HL-60 (cell line): ENCODE results near the gene LCE1A.
A peak's percentile ranks its signal among the peaks of the same experiment; 100 is the strongest.

Experiments
- DNase-seq, 2 experiments: peaks; one replicate each; pipeline ENCODE4 v3.0.0-alpha.2; 2010 to 2020; ENCODE audit warnings: low read depth in 1 of 2, low spot score in 1 of 2
- H3K27ac ChIP-seq: fragments of 250-450 bp; sonication (Bioruptor Pico); replicated peaks from 2 replicates; pipeline ENCODE4 v1.5.1; 2020; ENCODE audit warnings: mild to moderate bottlenecking, moderate library complexity
- H3K27me3 ChIP-seq: fragments of 250-450 bp; sonication (Bioruptor Pico); 2 replicates; pipeline ENCODE4 v1.5.1; 2021; ENCODE audit warnings: mild to moderate bottlenecking, moderate library complexity; ENCODE audit not compliant: insufficient read depth, poor library complexity, severe bottlenecking
- H3K4me3 ChIP-seq: replicated peaks from 2 replicates; pipeline ENCODE4 v1.5.1; 2011; ENCODE audit warnings: mild to moderate bottlenecking, control low read depth, low read length; ENCODE audit not compliant: insufficient read depth
- CTCF ChIP-seq: IDR thresholded peaks from one replicate; pipeline ENCODE4 v1.5.1; 2011; ENCODE audit warnings: low read length, control low read depth, inconsistent platforms; ENCODE audit not compliant: insufficient read depth
- GABPA ChIP-seq: IDR thresholded peaks from 2 replicates; pipeline ENCODE4 v1.6.1; 2012; ENCODE audit warnings: low read depth
- POLR2AphosphoS5 ChIP-seq: IDR thresholded peaks from 2 replicates; pipeline ENCODE4 v1.6.1; 2012; ENCODE audit warnings: low read depth
- REST ChIP-seq: IDR thresholded peaks from 2 replicates; pipeline ENCODE4 v1.6.1; 2012; ENCODE audit warnings: low read depth; ENCODE audit not compliant: insufficient replicate concordance
- SPI1 ChIP-seq: IDR thresholded peaks from 2 replicates; pipeline ENCODE4 v1.6.1; 2012; ENCODE audit warnings: low read depth, mild to moderate bottlenecking, borderline replicate concordance

LCE1A gene

GRCh38 chr1:152866321-152866720 lies 39.0 kb downstream of the LCE1A start:
- TF ChIP-seq GABPA (no peak), CTCF (no peak), SPI1 (no peak), REST (no peak), POLR2AphosphoS5 (no peak)

GRCh38 chr1:152869808-152870419 lies 42.6 kb downstream of the LCE1A start:
- peak; percentile 32 to 65 for DNase-seq
- no peak overlapping the region for H3K27ac ChIP-seq
- no peak overlapping the region for H3K4me3 ChIP-seq
- H3K27me3 ChIP-seq: no peaks in the 10 kb centered on the region
- no peak for TF ChIP-seq GABPA
- peak; percentile 51 for TF ChIP-seq CTCF

More at GRCh38 chr1:152866321-152866720, 39.0 kb downstream of the LCE1A start:
- DNase-seq: no peak
- Histone ChIP-seq H3K4me3 (no peak overlapping the region), H3K27ac (no peak overlapping the region), H3K27me3 (peaks cover 5% of the 10 kb centered on the region)

GRCh38 chr1:152870831-152871730 lies 43.8 kb downstream of the LCE1A start:
- Histone ChIP-seq H3K27ac (no peak overlapping the region), H3K27me3 (no peaks in the 10 kb centered on the region), H3K4me3 (no peak overlapping the region)
- peak in 1 of 2 experiments; percentile 21 for DNase-seq
- no peak for TF ChIP-seq SPI1
- no peak for TF ChIP-seq GABPA
- TF ChIP-seq REST: no peak
- peak; percentile 3 for TF ChIP-seq CTCF
